HG03521 (cell line): ENCODE results near the gene TSKU.

Experiments
- ATAC-seq: cut with Tn5 transposase; IDR thresholded peaks from one replicate; pipeline ENCODE4 v1.9.1; 2021; ENCODE audit warnings: mild to moderate bottlenecking, moderate library complexity; ENCODE audit not compliant: unreplicated experiment

Gene TSKU

DNA sequence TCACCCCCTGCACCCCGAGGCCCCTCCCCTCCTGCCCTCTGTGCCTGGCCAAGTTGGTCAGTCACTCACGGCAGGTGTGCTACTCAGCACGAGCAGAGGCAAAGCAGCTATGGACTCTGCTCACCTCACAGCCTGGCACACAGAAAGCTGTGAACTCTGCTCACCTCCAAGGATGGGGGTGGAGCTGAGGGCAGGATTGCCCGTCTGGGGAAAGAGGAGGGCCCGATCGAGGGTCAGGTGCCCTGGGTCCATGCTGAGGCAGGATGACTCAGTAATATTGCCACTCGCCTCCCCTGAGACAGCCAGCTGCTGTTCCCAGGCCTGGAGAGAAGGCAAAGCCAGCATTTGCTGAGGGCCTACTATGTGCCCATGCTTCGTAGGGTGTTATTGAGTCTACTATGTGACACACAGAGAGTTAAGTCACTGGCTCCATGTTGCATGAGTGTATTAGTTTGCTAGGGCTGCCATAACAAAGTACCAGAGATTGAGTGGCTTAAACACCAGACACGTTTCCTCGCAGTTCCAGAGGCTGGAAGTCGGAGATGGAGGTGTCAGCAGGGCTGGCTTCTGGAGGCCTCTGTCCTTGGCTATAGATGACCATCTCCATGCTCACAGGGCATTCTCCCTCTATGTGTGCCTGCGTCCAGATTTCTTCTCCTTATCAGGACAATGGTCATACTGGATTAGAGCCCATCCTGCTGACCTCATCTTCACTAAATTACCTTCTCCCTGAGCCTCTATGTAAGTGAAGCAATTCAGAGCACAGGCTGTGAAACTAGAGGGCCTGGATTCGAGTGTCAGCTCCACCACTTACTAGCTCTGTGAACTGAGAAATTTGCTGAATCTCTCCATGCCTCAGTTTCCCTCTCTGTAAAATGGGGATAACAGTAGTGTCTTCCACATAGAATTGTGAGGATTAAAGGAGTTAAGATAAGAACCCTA, 13.2 kb upstream of the TSKU start:
- ATAC-seq, result no peak

DNA sequence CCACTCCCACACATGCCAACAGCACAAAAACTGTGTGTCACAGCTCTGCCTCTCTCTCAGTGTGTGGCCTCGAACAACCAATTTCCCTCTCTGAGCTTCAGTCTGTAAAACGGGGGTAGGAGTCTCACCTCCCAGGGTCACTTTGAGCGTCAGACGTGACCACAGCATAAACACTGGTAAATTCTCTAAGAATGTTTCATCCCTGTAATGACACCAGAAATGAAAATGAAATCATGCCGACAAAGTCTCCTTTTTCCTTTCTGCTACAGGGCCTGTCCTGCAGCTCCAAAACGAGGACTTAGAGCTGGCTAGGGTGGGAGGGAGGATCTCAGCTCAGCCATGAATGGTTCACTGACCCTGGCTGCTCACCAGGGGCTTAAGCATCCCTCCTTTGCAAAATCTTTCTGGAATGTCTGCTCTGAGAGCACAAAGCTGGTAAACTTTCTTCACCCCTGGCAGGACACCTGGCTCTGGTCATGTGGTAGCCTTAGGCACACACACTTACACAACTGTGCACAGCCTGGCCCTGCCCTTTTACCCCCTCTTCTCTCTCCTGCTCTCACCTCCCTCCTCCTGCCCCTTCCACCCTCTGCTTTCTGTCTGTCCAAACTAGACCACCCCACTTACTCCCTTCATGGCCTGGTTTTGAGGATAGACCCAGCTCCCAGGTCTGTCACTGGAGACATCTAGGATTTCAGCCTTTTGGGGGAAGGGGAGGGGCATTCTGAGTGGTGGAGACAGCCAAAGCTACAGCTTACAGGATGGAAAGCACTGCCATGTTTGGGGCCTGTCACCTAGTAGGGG, 12.3 kb upstream of the TSKU start:
- ATAC-seq, result no peak

DNA sequence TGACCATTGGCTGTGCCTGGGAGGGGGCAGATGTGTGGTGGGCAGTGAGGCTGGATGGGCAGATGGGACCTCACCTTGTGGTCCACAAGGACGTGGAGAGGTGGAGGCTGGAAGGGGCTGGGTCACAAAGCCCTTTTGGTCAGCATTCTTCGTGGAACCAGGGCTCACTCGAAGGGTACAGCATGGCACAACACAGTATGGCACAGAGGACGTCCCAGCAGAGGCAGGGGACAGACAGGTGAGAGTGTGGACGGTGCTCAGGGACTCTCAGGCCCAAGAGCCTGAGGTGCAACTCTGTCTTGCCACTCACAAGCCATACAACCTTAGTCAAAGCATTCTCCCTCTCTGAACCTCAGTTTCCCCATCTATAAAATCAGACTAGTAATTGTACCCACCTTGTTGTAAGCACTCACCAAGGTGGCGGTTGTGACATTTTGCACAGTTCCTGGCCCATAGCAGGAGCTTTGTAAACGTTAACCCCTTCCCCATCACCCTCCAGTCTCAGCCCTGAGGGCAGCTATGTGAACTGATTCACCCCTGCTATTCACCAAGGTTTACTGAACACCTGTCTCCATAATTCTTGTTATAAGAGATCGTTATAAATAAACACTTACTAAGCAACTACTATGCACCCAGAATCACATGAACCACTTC, 11.6 kb upstream of the TSKU start:
- ATAC-seq, result no peak

DNA sequence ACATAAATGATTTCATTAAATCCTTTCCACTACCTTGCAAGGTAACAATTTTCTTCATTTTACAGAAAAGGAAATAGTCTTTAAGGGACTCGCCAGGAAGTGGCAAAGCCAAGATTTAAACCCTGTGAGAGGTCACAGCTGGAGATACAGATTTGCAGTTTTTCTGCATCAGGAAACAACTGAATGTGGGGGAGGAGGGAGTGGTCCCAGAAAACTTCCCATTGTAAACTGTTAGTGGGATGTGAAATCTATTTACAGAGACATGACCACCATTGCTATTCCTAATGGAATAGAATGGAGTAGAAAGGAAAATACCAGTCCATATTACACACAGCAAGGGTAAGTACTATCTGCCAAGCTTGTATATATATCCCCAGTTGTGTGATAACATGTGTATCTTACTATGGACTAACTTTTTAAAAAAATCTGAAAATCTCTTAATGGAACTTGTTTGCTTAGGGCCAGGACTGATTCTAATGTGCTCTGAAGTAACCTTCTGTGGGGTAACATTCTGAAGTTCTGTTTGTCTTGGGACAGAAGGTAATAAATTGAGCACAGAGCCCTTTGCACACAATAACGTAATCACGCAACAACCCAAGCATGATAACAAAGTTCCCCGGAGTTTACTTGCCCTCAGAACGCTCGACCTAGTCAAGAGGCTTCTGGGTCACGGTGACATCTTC, 10.9 kb upstream of the TSKU start:
- ATAC-seq, result no peak

DNA sequence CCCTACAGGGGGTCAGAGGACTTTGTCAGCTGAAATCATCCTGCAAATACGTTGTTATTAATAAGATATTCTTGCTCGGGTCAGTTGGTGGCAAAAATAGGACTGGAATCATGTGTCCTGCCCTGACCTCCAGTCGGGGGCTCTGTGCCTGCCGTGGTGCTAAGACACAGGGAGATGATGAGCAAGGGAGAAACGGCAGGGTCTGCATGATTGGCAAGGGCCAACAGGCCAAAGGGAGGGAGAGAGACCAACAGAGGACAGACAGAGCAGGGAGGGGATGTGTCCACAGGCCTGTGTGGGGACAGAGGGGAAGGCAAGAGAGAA, 10.4 kb upstream of the TSKU start:
- ATAC-seq, result no peak

DNA sequence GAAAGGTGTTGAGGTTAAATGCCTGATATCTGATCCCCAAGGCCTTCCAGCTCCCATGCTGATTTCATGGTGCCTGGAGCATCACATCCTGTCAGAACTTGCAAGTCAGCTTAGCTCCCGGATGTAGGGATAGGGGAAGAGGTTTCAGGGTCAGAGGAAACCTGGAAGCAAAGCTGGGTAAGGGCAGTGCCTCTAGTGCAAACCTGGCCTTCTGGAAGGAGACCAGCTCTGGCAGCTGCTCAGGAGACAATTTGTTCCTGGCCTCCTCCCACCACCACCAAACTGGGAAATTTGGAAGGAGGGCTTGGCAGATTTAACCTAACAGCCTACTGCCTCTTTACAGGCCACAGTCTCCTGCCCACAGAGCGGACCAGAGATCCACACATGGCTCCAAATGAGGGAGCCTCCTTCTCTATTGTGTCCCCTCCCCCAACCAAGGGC, 9.2 kb upstream of the TSKU start:
- no peak for ATAC-seq

DNA sequence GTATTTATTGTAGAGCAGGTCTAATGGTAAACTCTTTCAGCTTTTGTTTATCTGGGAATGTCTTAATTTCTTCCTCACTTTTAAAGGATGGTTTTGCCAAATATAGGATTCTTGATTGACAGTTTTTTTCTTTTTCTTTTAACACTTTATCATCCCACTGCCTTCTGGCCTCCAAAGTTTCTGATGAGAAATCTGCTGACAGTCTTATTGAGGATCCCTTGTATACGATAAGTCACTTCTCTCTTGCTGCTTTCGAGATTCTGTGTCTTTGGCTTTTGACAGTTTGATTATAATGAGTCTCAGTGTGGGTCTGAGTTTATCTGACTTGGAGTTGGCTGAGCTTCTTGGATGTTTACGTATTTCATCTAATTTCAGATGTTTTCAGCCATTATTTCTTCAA, 6.7 kb upstream of the TSKU start:
- ATAC-seq, result no peak

DNA sequence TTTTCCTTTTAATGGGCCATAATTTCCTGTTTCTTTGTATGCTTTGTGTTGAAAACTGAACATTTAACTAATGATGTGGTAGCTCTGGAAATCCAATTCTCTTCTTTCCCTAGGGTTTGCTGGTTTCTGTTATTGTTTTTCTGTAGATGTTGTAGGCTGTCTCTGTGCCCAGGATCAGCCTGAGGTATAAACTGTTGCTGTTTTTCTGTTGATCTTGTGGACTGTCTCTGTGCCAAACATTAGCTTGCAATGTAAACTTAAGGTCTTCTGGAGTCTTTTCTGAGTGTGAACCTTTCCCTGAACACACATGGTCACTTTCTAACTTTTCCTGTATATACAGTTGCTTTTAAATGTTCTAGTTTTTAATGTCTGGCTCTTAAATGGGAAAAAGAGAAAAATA, 5.9 kb upstream of the TSKU start:
- no peak for ATAC-seq

DNA sequence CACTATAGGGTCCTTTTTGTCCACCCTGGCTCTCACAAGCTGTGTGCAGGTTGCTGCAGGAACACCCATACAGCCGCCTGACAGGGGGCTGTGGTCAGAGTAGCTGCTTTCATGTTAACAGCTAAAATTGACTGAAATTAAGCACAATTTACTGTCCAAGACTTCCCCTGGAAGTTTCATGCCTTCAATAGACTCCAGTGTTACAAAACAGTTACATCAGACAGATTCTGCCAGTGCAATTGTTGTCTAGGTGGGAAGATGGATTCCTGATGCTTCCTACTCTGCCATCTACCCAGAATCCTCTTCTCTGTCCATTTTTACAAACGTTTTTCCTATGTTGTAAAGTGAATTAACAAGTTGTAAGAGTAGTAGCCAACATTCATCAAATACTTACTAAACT, 5.3 kb upstream of the TSKU start:
- ATAC-seq, result no peak

DNA sequence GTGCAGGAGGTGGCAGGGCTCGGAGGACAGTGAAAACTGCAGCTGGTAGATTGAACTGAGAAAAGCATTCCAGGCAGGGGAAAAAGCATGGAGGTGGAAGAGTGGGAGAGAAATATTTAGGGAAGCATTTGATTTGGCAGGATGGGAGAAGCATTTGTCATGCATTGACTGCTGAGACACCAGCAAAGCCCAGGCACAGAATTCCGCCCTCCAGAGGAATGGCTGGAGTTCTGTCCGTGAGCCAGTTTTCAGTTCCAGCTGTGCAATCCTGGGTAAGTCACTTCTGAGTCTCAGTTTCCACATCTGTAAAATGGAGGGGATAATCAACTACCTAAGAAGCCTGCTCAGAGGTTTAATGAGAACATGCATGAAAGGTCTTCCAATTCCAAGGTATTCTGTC, 4.3 kb upstream of the TSKU start:
- no peak for ATAC-seq

DNA sequence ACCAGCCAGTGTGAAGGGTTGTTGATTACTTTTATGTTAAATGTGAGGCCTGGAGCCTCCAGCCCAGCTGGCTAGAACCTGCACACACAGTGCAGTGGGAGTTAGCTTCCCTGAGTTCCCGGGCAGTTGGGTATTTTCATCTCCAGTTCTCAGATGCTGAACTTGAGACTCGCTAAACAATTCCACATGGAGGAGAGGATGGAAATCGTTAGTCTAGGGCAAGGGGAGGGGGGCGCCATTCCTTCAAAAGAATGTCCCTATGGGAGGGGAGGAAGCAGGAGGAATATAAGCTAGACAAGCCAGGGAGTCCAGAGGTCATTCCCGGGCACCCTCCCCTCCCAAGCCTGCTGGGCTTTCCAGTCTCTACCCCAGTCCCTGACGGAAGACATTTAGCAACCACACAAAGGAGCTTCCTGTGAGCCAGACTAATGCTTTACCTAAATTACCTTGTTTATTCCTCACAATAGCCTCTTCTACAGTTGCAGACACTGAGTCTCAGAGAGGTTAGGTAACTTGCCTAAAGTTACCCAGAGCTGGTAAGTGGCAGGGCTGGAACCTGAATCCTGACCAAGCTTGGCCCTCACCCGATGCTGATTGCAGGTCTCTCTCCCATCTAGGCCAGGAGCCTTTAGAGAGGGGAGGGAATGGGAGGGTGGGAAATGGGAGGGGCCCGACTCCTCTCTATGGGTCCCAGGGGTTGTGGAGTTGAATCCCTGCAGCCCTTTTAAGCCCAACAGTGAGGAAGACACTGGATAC, 1.9 kb upstream of the TSKU start:
- no peak for ATAC-seq

DNA sequence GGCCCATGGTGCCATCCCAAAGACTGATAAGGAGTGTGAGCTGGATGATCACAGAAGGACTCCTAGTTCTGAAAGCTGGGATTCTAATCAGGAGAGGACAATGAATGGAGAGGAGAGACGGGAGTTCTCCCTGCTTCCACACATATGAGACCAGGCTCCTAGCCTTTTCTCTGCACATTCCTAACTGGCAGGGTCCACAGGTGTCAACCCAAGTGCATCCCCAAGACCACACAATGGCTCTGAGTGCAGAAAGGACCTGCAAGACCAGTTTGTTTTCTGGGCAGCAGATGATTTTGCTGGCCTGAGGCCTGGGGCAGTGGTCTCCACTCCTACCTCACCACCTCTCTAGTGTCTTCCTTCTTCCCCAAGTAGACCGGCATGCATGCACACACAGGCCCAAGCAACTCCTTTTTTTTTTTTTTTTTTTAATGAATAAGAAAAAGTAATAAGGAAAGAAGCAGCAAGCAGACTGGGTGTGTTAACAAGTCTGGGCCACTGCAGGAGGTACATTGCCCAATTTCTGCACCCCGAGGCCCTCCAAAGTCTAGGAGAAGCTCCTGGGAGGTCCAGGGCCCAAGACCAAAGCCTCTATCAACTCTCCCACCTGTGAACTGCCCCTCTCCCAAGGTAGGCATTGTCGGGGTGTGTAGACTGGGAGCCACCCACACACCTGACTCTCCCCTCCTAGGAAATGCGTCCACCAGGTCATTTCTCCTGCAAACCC, 1.2 kb upstream of the TSKU start:
- no peak for ATAC-seq

DNA sequence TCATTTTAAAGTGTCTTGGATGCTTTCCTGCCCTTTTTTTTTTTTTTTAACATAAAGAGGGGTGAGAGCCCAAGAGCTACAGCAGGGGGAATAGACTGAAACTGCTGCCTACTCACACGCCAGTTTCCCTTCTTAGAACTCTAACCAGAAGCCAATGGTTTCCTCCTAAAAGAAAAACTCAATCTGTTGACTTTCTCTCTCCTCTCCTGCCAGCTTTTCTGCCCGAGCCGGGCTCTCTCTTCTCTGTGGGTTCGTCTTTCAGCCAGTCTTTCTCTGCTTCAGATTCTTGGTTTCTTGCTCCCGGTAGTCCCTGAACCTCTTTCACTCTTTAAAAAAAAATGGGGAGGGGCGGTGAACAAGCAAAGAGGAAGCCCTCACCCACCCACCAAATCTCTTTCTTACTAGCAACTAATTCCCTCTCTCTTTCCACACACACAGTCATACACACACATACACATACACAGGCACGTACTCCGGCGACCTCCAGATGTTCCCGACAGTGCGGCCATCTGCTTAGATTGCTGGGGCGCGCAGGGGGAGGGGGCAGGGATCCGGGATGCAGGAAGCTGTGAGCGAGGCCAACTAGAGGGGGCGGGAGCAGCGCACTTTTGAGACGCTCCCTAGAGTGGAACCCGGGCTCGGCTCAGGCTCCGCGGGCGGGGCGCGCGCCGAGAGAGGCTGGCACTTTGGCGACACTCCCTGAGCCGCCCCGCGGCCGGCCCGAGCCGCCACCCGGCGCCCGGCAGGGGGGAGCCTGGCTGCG, 444 bp upstream of the TSKU start:
- no peak for ATAC-seq

DNA sequence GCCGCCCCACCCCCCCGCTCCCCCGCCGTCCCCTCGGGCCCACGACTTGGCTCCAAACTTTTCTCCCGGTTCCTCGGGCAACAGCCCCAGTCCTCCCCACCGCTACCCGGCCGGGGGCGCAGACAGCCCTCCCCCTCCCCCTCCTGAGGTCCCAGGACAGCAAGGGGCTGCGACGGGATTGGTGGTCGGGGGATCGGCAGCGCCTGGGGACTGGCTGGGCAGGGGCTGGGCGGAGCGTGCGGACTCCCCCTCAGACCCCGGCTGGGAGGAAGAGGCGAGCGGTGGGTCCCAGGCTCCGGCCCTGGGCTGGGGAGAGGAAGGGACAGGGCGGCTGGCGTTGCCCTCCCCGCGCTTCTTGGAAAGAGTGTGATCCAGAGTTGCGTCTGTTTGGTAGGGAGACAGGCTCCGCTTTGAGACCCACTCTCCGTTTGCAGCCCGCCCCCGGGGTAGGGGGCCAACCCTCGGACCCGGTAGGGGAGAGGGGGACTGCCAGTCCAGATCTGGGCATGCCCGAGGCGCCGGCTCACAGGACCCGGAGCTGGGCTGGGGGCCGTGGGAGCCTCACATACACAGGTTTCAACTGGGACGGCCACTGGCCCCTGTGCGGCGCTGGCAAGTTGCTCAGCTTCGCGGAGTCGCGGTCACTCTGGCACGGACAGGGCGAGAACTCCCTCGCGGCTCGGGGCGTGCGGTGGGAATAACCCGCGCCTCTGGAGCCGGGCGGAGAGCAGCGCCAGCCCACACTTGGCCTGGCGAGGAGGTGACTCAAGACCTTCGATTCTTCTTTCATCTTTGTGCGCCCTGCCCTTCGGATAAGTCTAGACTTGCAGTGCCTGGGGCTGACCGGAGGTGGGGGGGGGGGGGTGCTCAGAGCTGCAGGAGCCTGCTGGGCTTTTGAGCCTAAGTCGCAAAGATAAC, 999 bp downstream of the TSKU start:
- no peak for ATAC-seq

DNA sequence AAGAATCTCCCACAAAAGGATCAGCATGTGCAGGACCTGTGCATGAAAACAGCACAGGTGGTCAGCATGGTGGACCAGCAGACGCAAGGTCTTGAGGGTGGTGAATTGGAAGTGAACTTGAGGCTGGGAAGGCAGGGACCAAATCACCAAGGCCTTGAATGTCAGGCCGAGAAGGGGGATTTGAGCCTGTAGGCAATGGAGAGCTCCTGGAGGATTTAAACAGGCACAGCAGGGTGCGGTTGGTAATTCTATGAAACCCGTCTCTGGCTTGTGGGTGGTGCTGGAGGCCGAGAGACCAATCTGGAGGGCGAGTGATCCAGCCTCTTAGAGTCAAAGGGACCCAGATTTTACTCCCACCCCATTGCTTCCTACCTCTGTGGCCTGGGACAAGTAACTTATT, 2.4 kb downstream of the TSKU start:
- ATAC-seq, result no peak

DNA sequence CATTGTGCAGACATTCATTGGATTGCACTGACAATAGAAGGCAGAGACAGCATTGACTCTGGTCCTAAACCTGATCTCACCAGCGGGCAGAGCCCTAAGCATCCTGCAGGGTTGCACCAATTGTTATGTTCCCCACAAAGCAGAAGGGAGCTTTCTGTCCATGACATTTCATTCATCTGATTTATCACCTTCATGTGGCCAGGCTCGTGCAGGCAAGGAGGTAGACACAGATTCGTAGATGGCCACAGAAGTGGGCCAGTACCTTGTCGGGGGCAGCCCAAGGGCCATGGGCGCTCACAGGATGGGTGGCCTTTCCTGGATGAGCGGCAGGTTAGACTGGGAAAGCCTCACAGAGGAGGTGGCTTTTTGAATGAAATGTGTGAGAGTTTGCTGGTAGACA, 2.9 kb downstream of the TSKU start:
- ATAC-seq, result no peak

DNA sequence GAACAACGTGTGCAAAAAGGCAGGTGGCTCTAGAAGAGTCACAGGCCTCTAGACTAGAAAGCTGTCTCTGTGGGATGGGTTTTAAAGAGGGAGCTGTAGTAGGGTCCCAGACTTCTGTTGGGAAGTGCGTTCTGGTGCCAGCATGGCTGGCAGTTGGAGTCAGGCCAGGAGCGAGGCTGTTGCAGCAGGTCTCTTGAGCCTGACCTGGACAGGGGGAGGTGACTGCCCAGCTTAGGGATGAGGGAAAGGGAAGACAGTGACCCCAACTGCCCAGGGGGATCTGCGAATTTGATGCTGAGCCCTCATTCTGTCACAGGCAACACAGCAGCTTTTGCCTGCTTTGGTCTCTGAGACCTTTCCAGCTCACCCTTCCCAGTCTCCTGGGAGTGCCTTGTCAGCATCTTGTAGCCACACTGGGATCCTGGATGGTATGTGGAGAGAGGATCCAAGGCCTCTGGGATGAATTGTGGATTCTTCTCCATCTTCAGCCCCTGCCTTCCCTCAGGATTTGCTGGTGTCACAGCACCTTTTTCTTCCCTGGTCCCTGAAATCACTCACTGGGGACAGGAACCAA, 3.4 kb downstream of the TSKU start:
- ATAC-seq, result no peak

DNA sequence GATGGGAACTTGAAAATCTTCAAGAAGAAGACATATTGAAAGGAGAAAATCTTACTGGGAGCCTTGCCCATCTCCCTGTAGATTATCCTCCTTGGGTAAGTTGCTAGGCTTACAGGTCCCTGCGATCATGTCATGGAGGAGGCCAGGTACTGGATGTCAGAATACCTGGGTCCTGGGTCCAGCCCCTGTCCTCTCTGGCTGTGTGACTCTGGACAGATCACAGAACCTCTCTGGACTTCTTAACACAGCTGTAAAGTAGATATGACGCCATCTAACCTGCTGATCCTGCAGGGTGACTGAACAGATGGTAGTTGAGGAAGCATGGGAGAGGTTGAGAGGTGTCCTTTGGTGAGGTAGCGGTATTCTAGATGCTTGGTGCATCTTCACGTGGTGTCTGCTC, 4.1 kb downstream of the TSKU start:
- no peak for ATAC-seq
